Heart left ventricle (tissue), 16 donors: ENCODE measurements around the gene OR1N2. TPM values are rescaled to one million over a fixed set of nuclear protein-coding genes. Genes with fewer than 3 reads are reported as not detected.

Experiments used
- ATAC-seq, 4 donors: fragments of 200-7000 bp; cut with Tn5 transposase; one replicate each; pipeline ENCODE4 v1.9.1; 2020 to 2022; ENCODE audit warnings: moderate library complexity in 4 of 4, mild to moderate bottlenecking in 3 of 4, moderate number of reproducible peaks in 1 of 4
- DNase-seq, 5 donors: peaks; one replicate each; pipeline ENCODE4 v3.0.0-alpha.2; 2020
- H3K27ac ChIP-seq, 12 donors: fragments of 200-600 bp; sonication (generic) in 4 of 12; one replicate each; pipeline versions ENCODE4 v1.5.0 to v1.8.0; 2016 to 2022; ENCODE audit warnings: mild to moderate bottlenecking in 2 of 12
- H3K27me3 ChIP-seq, 9 donors: fragments of 200-600 bp; sonication (generic) in 2 of 9; one replicate each; pipeline versions ENCODE4 v1.5.1 to v1.8.0; 2016 to 2022; ENCODE audit warnings: mild to moderate bottlenecking in 3 of 9
- H3K36me3 ChIP-seq, 9 donors: fragments of 200-600 bp; sonication (generic) in 2 of 9; one replicate each; pipeline versions ENCODE4 v1.5.0 to v1.8.0; 2018 to 2022; ENCODE audit warnings: mild to moderate bottlenecking in 2 of 9
- H3K4me1 ChIP-seq, 12 donors: fragments of 200-600 bp; sonication (generic) in 4 of 12; one replicate each; pipeline versions ENCODE4 v1.5.0 to v1.8.0; 2016 to 2022; ENCODE audit warnings: mild to moderate bottlenecking in 3 of 12
- H3K4me3 ChIP-seq, 12 donors: fragments of 200-600 bp; sonication (generic) in 4 of 12; one replicate each; pipeline versions ENCODE4 v1.5.0 to v1.8.0; 2017 to 2022; ENCODE audit warnings: mild to moderate bottlenecking in 9 of 12, moderate library complexity in 4 of 12
- H3K9me3 ChIP-seq, 12 donors: fragments of 200-600 bp; sonication (generic) in 4 of 12; one replicate each; pipeline versions ENCODE4 v1.5.0 to v1.8.0; 2016 to 2022; ENCODE audit warnings: mild to moderate bottlenecking in 1 of 12
- POLR2A ChIP-seq, 2 donors: fragments of 450-650 bp; IDR thresholded peaks; one replicate each; pipeline ENCODE4 v1.6.1; 2017; ENCODE audit warnings: antibody characterized with exemption in 2 of 2, mild to moderate bottlenecking in 2 of 2, moderate library complexity in 2 of 2
- WGBS, 4 donors: extraction: QIAGEN DNeasy Blood & Tissue Kit in 2 of 4; methylation state at CpG; one replicate each; pipeline versions ENCODE4 v1.1.5 to v1.1.7; 2013 to 2018; 5-methylcytosine and 5-hydroxymethylcytosine counted together
- intact Hi-C, 10 donors: fragments of 100-400 bp; cut with DNase I; formaldehyde crosslinking; loops; one replicate each; pipeline versions ENCODE4 v1.11.1 to v1.14.2; 2022
- polyA plus RNA-seq, 2 donors: library from polyadenylated mRNA; stranded (reverse); fragments of 200-250 nt; gene quantifications; one replicate each; pipeline ENCODE4 v1.2.3, GENCODE V29; 2013
- total RNA-seq, 9 donors: library from RNA; depleted of rRNA in 2 of 9; stranded (reverse); fragments of >200 nt in 2 of 9; fragmentation: NEBNext Ultra II Directional in 3 of 9; extraction: Animal tissue kit (Norgen Biotek cat#: 25700) in 3 of 9; gene quantifications; one replicate each; pipeline versions ENCODE4 v1.1.0 to v1.2.4, GENCODE V29; 2016 to 2023
- TF ChIP-seq, protein P1 (sequence below), 12 donors: fragments of 200-600 bp; sonication (generic) in 4 of 12; IDR thresholded peaks; one replicate each; pipeline versions ENCODE4 v1.5.0 to v1.8.0; 2018 to 2022; ENCODE audit warnings: antibody characterized with exemption in 12 of 12, mild to moderate bottlenecking in 5 of 12
- donor health status: ischemic (EF 13 %, LVEDD 7.1; RV severe dilation, severe dysfunction).
- donor health status: healthy with polysubstance abuse.
- donor health status: DM: no; HTN: yes; CAD: no.
- donor health status: DM: no; HTN: no; CAD: no.
- donor health status: ischemic (EF 25% LVEDD 6.9; RV normal size, moderate dysfunction).
- donor health status: ischemic (EF 25% LVEDD 5.7; RV mildly dilated, moderate dysfunction).
- donor health status: healthy.
- donor health status: DM: yes; HTN: yes; CAD: no.
- donor health status: ischemic (EF 35%, LVEDD 5.7; RV mildly dilated, moderate dysfunction).
- donor health status: nonischemic (EF 11% LVEDD 7.7; RV severe dilation, severe dysfunction).
- donor health status: DM: yes; HTN: yes; CAD: no.
- donor health status: PGD.
- donor health status: ischemic (EF 29% LVEDD 5.4; RV normal size, mild dysfunction).
- donor health status: nonischemic (EF 23%, LVEDD 6.1; RV moderate dilation, normal function).

The OR1N2 gene
- total and polyA plus RNA-seq, 11 donors: not detected

- 59 to 82% (median 77%) methylated on average over 4 of the region's 4 CpGs for WGBS, 4 donors
- Histone ChIP-seq H3K27ac (no peak overlapping the region), H3K36me3 (no peaks in the 10 kb centered on the region), H3K27me3 (peaks cover 0 to 4% (median 0%) of the 10 kb centered on the region in 9 donors), H3K4me3 (no peak overlapping the region), H3K9me3 (peaks cover 0 to 18% (median 0%) of the 10 kb centered on the region in 12 donors), H3K4me1 (no peaks in the 10 kb centered on the region)
- intact Hi-C loops: no loop called here
- DNase-seq (no peak), ATAC-seq (no peak)
- TF ChIP-seq, protein P1, sequence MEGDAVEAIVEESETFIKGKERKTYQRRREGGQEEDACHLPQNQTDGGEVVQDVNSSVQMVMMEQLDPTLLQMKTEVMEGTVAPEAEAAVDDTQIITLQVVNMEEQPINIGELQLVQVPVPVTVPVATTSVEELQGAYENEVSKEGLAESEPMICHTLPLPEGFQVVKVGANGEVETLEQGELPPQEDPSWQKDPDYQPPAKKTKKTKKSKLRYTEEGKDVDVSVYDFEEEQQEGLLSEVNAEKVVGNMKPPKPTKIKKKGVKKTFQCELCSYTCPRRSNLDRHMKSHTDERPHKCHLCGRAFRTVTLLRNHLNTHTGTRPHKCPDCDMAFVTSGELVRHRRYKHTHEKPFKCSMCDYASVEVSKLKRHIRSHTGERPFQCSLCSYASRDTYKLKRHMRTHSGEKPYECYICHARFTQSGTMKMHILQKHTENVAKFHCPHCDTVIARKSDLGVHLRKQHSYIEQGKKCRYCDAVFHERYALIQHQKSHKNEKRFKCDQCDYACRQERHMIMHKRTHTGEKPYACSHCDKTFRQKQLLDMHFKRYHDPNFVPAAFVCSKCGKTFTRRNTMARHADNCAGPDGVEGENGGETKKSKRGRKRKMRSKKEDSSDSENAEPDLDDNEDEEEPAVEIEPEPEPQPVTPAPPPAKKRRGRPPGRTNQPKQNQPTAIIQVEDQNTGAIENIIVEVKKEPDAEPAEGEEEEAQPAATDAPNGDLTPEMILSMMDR (IDR thresholded peaks at IDR 0.05): no peak
- TF ChIP-seq POLR2A (IDR thresholded peaks at IDR 0.05): no peak
These were observed 8.5 kb downstream of the OR1N2 start for GRCh38 chr9:122561446-122561845.

DNA sequence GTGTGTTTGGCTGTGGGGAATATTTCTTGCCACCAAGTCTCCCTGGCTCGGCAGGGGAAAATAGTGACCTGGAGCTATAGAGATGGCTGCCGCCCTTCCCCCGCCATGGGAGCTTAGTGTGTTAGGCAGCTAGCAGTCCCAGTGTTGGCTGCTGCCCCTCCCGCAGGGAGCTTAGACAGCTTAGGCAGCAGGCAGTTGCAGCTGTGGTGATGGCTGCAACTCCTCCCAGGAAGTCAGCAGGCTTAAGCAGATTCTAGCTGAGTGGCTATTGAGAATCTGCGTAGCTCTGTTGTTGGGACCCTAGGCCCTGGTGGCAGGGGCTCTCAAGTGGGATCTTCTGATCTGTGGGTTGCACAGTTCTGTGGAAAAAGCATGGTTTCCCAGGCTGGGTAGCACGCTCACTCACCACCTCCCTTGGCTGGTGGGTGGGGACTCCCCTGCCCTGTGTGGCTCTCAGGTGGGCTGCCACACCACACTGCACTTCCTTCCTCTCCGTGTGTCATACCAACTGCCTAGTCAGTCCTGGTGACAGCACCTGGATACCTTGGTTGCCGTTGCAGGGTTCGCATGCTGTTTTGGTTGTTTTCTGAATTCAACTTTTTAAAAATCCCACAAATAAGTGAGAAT is 9.3 kb downstream of the OR1N2 start:
- no peak overlapping the region for H3K27ac ChIP-seq
- WGBS, 4 donors: 35 to 47% (median 41%) methylated on average over 8 to 9 of the region's 9 CpGs
- no peak for ATAC-seq
- no peaks in the 10 kb centered on the region for H3K36me3 ChIP-seq
- peaks cover 0 to 18% (median 0%) of the 10 kb centered on the region in 12 donors for H3K9me3 ChIP-seq
- DNase-seq: no peak
- no peak overlapping the region for H3K4me3 ChIP-seq
- intact Hi-C loops: no loop called here
- H3K27me3 ChIP-seq: peaks cover 0 to 4% (median 0%) of the 10 kb centered on the region in 9 donors
- H3K4me1 ChIP-seq: no peaks in the 10 kb centered on the region
- TF ChIP-seq, protein P1 (IDR thresholded peaks at IDR 0.05): no peak
- no peak for TF ChIP-seq POLR2A (IDR thresholded peaks at IDR 0.05)

DNA sequence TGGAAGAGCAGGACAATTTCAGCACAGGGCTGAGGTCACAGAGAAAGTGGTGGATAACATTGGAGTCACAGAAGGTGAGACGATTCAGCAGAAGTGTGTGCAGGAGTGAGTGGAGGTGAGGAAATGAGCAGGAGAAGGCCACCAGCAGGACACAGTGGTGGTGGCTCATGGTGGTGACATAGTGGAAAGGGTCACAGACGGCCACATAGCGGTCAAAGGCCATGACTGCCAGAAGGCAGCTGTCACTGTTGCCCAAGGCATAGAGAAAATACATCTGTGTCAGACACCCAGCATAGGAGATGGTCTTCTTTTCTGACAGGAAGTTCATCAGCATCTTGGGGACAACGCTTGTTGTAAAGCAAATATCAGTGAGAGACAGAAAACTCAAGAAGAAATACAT is 15.0 kb downstream of the OR1N2 start:
- 84 to 89% (median 89%) methylated on average over 4 of the region's 4 CpGs for WGBS, 4 donors
- Histone ChIP-seq H3K4me1 (no peaks in the 10 kb centered on the region), H3K27me3 (peaks cover 0 to 4% (median 0%) of the 10 kb centered on the region in 9 donors), H3K36me3 (no peaks in the 10 kb centered on the region), H3K9me3 (peaks cover 0 to 8% (median 0%) of the 10 kb centered on the region in 12 donors), H3K27ac (no peak overlapping the region), H3K4me3 (no peak overlapping the region)
- intact Hi-C loops: no loop called here
- DNase-seq (no peak), ATAC-seq (no peak)
- TF ChIP-seq, protein P1 (IDR thresholded peaks at IDR 0.05): no peak
- TF ChIP-seq POLR2A (IDR thresholded peaks at IDR 0.05): no peak

DNA sequence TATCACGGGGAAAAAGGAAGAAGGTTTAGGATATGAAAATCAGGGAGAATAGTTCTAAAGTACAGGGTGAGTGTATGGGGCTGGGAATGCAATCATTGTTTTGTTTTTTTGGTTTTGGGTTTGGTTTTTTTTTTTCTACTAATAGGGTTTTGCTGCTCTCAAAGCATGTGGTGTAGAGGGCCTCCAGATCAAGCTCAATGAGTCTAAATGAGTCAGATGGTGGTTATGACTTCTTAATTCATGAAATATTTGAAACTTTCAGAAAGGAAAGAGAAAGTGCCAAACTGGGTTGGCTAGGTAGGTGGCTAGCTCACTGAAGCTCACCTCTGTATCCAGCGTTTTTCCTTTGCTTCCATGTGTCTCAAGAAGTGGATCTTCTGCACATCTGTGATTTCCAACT is 19.5 kb downstream of the OR1N2 start:
- no peak overlapping the region for H3K4me3 ChIP-seq
- no peaks in the 10 kb centered on the region for H3K27me3 ChIP-seq
- TF ChIP-seq, protein P1 (IDR thresholded peaks at IDR 0.05): no peak
- TF ChIP-seq POLR2A (IDR thresholded peaks at IDR 0.05): no peak
- WGBS, 4 donors: 67 to 70% (median 68%) methylated on average over 2 of the region's 2 CpGs
- H3K9me3 ChIP-seq: peaks cover 0 to 23% (median 0%) of the 10 kb centered on the region in 12 donors
- H3K4me1 ChIP-seq: no peaks in the 10 kb centered on the region
- H3K36me3 ChIP-seq: no peaks in the 10 kb centered on the region
- no peak overlapping the region for H3K27ac ChIP-seq
- intact Hi-C loops: no loop called here
- ATAC-seq: no peak
- no peak for DNase-seq
